Neural progenitor cell (in vitro differentiated cells): ENCODE measurements around the gene CBY2.

Experiments used
- EZH2 ChIP-seq: fragments of 200-600 bp; sonication (generic); IDR thresholded peaks from 2 replicates; pipeline ENCODE4 v1.6.1; 2017; ENCODE audit warnings: antibody characterized with exemption, mild to moderate bottlenecking, moderate library complexity
- EZH2phosphoT487 ChIP-seq: fragments of 200-600 bp; sonication (generic); IDR thresholded peaks from 2 replicates; pipeline ENCODE4 v1.6.1; 2017; ENCODE audit warnings: antibody characterized with exemption
- TF ChIP-seq, protein P1 (sequence below): fragments of 200-600 bp; sonication (generic); IDR thresholded peaks from 2 replicates; pipeline ENCODE4 v1.5.1; 2017; ENCODE audit warnings: antibody characterized with exemption, mild to moderate bottlenecking

DNA sequence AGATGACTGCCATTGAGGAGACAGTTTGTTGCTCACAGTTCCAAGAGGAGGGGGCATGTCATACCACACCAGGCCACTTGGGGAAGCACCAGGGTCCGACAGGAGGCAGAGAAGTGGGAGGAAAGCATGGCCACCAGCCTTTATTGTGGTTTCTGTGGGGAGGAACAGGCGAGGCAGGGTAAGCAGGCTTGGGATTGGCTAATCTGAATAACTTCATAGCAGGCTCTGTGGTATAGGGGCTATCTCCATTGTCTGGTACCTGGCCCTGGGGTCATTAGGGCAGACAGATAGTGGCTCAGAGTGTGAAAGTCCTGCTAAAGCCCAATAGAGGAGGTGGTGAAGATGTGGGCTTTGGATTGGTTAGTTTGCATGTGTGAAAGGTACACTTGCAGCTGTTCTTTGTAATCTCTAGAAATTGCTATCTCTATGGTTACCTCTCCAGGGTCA, 35.5 kb downstream of the CBY2 start:
- TF ChIP-seq, protein P1, sequence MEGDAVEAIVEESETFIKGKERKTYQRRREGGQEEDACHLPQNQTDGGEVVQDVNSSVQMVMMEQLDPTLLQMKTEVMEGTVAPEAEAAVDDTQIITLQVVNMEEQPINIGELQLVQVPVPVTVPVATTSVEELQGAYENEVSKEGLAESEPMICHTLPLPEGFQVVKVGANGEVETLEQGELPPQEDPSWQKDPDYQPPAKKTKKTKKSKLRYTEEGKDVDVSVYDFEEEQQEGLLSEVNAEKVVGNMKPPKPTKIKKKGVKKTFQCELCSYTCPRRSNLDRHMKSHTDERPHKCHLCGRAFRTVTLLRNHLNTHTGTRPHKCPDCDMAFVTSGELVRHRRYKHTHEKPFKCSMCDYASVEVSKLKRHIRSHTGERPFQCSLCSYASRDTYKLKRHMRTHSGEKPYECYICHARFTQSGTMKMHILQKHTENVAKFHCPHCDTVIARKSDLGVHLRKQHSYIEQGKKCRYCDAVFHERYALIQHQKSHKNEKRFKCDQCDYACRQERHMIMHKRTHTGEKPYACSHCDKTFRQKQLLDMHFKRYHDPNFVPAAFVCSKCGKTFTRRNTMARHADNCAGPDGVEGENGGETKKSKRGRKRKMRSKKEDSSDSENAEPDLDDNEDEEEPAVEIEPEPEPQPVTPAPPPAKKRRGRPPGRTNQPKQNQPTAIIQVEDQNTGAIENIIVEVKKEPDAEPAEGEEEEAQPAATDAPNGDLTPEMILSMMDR: peak; percentile 36
- TF ChIP-seq EZH2 (no peak), EZH2phosphoT487 (no peak)
